Lower lobe of right lung (tissue), 2 donors: ENCODE data around the gene ADAMTSL5. TPM values are rescaled to one million over a fixed set of nuclear protein-coding genes. Genes with fewer than 3 reads are reported as not detected.
A peak's percentile ranks its signal among the peaks of the same experiment; 100 is the strongest.

Experiments
- ATAC-seq, 2 donors: fragments of 200-7000 bp; cut with Tn5 transposase; one replicate each; pipeline ENCODE4 v1.9.1; 2020 to 2022; ENCODE audit warnings: mild to moderate bottlenecking in 2 of 2, moderate library complexity in 2 of 2
- DNase-seq: peaks from one replicate; pipeline ENCODE4 v3.0.0-alpha.2; 2020
- H3K27ac ChIP-seq: fragments of 200-600 bp; one replicate; pipeline ENCODE4 v1.8.0; 2022
- H3K27me3 ChIP-seq: fragments of 200-600 bp; one replicate; pipeline ENCODE4 v1.8.0; 2022; ENCODE audit warnings: low read depth
- H3K36me3 ChIP-seq: fragments of 200-600 bp; one replicate; pipeline ENCODE4 v1.8.0; 2022; ENCODE audit warnings: mild to moderate bottlenecking
- H3K4me1 ChIP-seq: fragments of 200-600 bp; one replicate; pipeline ENCODE4 v1.8.0; 2022
- H3K4me3 ChIP-seq: fragments of 200-600 bp; one replicate; pipeline ENCODE4 v1.8.0; 2022; ENCODE audit warnings: mild to moderate bottlenecking
- H3K9me3 ChIP-seq: fragments of 200-600 bp; one replicate; pipeline ENCODE4 v1.8.0; 2022
- intact Hi-C: fragments of 100-400 bp; cut with DNase I; formaldehyde crosslinking; loops from one replicate; pipeline ENCODE4 v1.11.0; 2022
- total RNA-seq: library from RNA; stranded (reverse); fragmentation: NEBNext Ultra II Directional; extraction: Animal tissue kit (Norgen Biotek cat#: 25700); gene quantifications from one replicate; pipeline ENCODE4 v1.2.1, GENCODE V29; 2021
- TF ChIP-seq, protein P1 (sequence below): fragments of 200-600 bp; IDR thresholded peaks from one replicate; pipeline ENCODE4 v1.8.0; 2022; ENCODE audit warnings: antibody characterized with exemption, mild to moderate bottlenecking
- donor health status: DM: no; HTN: yes; CAD: no; lungs with severe emphysema.

The ADAMTSL5 gene
- total RNA-seq, 1 donor from 2014 or later = 3.3 TPM

DNA sequence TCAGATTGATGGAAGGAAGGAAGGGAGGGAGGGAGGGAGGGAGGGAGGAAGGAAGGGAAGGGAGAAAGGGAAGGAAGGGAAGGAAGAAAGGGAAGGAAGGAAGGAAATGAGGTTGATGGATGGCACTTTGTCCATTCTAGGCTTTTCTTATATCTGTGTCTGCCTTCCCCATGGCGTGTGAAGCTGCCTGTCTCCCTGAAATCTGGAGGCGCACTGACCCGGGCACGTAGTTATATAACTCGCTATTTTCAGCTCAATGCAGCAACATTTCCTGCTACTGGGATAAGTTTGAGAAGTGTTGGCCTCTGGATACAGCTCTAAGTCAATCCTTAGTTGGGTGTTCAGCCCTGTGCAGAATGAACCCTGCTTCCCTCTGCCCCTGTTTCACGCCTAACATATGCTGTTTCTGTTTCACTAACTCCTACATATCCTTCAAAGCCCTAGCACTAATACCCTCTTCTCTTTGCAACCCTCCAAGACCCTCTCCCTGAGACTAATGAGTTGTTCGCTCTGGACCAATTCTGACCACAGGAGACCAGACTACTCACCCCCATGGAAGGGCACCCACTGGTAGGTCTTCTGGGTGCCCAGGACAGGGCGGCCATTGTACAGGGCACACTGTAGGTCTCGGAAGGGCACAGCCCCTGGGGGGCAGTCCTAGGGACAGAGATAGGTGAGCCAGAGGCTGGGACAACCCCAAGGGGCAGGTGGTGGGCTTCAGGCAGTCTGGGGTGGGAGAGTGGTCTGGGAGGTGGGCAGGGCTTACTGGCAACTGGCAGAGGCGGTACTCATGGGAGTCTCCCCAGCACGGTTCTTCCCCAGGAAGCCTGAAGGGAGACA, 3.0 kb downstream of the ADAMTSL5 start:
- ATAC-seq (no peak), DNase-seq (no peak)
- Histone ChIP-seq H3K27me3 (peaks cover 42% of the 10 kb centered on the region), H3K4me1 (peaks cover 20% of the 10 kb centered on the region), H3K36me3 (no peaks in the 10 kb centered on the region), H3K4me3 (no peak overlapping the region), H3K9me3 (no peaks in the 10 kb centered on the region), H3K27ac (no peak overlapping the region)
- intact Hi-C loops = no loop called here
- TF ChIP-seq, protein P1, sequence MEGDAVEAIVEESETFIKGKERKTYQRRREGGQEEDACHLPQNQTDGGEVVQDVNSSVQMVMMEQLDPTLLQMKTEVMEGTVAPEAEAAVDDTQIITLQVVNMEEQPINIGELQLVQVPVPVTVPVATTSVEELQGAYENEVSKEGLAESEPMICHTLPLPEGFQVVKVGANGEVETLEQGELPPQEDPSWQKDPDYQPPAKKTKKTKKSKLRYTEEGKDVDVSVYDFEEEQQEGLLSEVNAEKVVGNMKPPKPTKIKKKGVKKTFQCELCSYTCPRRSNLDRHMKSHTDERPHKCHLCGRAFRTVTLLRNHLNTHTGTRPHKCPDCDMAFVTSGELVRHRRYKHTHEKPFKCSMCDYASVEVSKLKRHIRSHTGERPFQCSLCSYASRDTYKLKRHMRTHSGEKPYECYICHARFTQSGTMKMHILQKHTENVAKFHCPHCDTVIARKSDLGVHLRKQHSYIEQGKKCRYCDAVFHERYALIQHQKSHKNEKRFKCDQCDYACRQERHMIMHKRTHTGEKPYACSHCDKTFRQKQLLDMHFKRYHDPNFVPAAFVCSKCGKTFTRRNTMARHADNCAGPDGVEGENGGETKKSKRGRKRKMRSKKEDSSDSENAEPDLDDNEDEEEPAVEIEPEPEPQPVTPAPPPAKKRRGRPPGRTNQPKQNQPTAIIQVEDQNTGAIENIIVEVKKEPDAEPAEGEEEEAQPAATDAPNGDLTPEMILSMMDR = no peak

DNA sequence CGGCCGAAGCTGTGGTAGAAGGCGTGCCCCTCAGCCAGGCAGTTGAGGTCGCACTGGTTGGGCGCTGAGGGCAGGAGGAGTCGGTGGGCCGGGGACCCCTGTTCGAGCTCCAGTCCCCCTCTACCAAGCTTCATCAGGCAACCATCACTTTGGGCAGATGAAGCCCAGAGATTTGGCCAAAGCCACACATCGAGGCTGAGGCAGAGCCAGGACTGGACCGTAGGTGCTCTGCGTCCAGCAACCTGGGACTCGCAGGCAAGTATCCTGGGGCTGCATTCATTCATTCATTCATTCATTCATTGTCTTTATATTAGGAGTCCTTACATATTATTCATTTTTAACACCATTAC, 4.3 kb downstream of the ADAMTSL5 start:
- intact Hi-C loops = no loop called here
- H3K27me3 ChIP-seq = peaks cover 38% of the 10 kb centered on the region
- ATAC-seq = no peak
- H3K4me3 ChIP-seq = peak overlapping the region; percentile 55
- no peak for DNase-seq
- peaks cover 19% of the 10 kb centered on the region for H3K4me1 ChIP-seq
- H3K36me3 ChIP-seq = no peaks in the 10 kb centered on the region
- TF ChIP-seq, protein P1 = no peak
- H3K27ac ChIP-seq = no peak overlapping the region
- H3K9me3 ChIP-seq = no peaks in the 10 kb centered on the region

DNA sequence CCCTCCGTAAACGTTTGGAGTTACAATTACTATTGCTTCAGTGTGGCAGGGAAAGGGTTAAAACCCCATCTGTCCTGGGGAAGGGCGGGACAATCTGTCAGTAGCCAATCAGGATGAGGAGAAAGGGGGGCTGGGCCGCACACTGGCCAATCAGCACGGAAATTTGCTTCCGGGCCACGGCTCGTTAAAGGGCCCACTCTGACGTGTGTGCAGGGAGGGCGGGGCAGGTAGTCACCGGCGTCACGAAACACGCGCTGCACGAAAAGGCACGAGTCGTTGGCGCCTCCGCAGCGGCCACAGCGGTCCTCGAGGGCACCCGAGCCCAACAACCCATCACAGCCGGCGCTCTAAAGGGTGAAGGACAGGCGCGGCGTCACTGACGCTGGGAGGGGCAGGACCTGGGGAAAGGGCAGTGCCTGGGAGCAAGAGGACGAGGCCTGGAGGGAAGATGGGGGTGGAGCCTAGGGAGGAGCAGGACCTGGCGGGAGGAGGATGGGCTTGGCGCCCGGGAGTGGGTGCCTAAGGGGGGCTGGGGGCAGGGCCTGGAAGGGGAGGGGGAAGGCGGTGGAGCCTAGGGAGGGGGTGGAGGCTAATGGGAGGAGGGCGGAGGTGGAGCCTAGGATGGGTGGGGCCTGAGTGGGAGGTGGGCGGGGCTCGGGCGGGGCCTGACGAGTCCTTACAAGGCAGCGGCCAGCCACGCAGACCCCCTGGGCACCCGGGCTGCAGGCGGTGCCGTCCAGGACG, 4.9 kb downstream of the ADAMTSL5 start:
- Histone ChIP-seq H3K4me1 (peaks cover 21% of the 10 kb centered on the region), H3K36me3 (no peaks in the 10 kb centered on the region), H3K9me3 (no peaks in the 10 kb centered on the region), H3K4me3 (peak overlapping the region; percentile 55), H3K27ac (peak overlapping the region; percentile 78), H3K27me3 (peaks cover 39% of the 10 kb centered on the region)
- intact Hi-C loops = no loop called here
- ATAC-seq = peak; percentile 93 to 94
- DNase-seq = peak; percentile 91
- TF ChIP-seq, protein P1 = no peak

DNA sequence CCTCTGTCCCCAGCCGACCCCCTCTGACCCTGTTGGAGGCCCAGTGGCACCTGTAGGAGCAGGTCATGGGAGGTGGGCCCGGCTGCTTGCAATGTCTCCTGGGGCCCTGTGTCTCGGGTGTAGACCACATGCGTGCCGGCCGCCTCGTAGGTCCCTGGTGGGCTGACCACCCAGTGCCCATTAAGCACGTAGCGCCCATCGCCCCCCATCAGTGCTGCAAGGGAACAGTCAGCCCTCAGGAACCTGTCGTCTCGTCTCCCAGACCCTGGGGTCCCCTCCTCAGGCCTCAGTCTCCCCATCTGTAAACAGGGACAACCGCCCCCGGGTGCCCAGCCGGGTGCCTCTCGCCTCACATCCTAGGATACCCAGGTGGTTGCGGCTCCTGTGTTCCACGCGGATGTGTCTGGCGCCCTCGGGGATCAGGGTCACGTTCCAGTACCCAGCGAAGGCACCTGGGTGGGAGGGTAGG, 5.6 kb downstream of the ADAMTSL5 start:
- Histone ChIP-seq H3K4me3 (peak overlapping the region; percentile 55), H3K27me3 (peaks cover 40% of the 10 kb centered on the region), H3K4me1 (peaks cover 21% of the 10 kb centered on the region), H3K36me3 (no peaks in the 10 kb centered on the region), H3K9me3 (no peaks in the 10 kb centered on the region), H3K27ac (peak overlapping the region; percentile 78)
- intact Hi-C loops = no loop called here
- DNase-seq (no peak), ATAC-seq (no peak)
- TF ChIP-seq, protein P1 = no peak

DNA sequence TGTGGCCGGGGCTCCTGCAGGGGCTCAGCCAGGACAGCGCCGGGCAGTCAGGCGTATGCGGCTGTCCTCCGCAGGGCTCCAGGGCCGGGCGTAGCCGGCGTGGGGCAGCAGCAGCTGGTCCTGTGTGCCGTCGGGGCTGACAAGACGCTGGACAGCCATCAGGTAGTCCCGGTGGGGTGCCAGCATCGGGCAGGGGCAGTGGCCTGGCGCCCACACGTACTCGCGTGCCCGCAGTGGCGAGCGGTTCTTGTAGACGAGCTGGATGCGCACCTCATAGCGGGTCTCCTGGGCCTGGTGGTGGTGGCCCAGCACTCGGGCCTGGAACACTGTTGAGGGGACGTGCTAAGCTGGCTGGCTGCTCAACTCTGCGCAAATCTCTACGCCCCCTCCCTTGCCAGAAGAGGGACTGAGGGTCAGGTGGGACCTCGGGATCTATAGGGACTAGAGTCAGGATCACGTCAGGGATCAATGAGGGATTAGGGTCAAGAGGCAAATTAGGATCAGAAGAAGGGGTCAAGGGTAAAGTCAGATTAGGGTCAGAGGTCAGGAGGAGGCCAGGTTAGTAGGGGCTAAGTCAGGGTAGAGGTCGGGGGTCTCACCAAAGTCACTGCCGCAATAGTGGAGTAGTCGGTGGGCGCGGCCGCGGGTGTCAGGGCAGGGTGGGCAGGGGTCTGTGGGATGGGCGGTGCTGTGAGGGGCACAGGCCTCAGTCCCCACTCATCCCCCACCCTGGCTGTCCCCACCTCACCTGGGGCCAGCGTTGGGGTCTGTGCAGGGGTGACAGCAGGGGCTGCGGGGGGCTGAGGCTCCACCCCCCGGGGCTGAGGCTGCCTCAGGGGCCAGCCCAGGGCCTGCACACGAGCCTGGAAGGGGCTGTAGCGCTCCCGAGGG, 6.6 kb downstream of the ADAMTSL5 start:
- no peak overlapping the region for H3K27ac ChIP-seq
- TF ChIP-seq, protein P1 = no peak
- peaks cover 30% of the 10 kb centered on the region for H3K27me3 ChIP-seq
- no peaks in the 10 kb centered on the region for H3K9me3 ChIP-seq
- H3K36me3 ChIP-seq = no peaks in the 10 kb centered on the region
- H3K4me1 ChIP-seq = peaks cover 21% of the 10 kb centered on the region
- no peak overlapping the region for H3K4me3 ChIP-seq
- intact Hi-C loops = no loop called here
- ATAC-seq (no peak), DNase-seq (no peak)
